ENCODE results near the gene OSBPL8.
"Not testable (repeated sequence)": the region's sequence is repeated elsewhere in the genome, so short reads cannot be mapped to it uniquely, and the experiment has no call there.

Gene OSBPL8

DNA sequence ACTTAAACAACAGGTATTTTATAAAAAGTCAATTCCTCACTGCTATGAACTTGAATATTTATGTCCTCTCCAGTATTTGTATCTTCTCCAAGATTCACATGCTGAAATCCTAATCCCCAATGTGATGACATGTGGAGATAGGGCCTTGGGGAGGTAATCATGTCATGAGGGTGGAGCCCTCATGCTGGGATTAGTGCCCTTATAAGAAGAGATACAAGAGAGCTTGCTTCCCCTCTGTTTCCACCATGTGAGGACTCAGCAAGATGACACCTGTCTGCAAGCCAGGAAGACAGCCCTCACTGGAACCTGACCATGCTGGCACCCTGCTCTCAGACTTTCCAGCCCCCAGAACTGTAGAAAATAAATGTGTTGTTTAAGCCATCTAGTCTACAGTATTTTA is 36.2 kb downstream of the OSBPL8 start:
- DNase-seq: no peak

GRCh38 chr12:76520348-76520747 is 39.2 kb downstream of the OSBPL8 start:
- DNase-seq: no peak

GRCh38 chr12:76519538-76519937 is 40.0 kb downstream of the OSBPL8 start:
- peak; percentile 96 for DNase-seq

DNA sequence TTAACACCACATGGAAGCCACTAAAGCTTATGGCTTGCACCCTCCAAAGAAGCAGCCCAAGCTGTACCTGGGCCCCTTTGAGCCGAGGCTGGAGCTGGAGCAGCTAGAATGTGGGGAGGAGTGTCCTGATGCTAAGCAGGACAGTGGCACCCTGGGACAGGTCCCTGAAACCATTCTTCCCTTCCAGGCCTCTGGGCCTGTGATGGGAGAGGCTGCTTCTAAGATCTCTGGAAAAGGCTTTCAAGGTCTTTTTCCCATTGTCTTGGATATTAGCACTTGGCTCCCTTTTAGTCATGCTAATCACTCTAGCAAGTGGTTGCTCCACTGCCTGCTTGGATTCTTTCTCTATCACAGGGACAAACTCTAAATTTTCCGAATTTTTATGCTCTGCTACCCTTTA is 40.9 kb downstream of the OSBPL8 start:
- no peak for DNase-seq

GRCh38 chr12:76515271-76515670 is 44.3 kb downstream of the OSBPL8 start:
- DNase-seq: no peak

- peak; percentile 33 for DNase-seq
These were observed 48.4 kb downstream of the OSBPL8 start for GRCh38 chr12:76511116-76511716.

DNA sequence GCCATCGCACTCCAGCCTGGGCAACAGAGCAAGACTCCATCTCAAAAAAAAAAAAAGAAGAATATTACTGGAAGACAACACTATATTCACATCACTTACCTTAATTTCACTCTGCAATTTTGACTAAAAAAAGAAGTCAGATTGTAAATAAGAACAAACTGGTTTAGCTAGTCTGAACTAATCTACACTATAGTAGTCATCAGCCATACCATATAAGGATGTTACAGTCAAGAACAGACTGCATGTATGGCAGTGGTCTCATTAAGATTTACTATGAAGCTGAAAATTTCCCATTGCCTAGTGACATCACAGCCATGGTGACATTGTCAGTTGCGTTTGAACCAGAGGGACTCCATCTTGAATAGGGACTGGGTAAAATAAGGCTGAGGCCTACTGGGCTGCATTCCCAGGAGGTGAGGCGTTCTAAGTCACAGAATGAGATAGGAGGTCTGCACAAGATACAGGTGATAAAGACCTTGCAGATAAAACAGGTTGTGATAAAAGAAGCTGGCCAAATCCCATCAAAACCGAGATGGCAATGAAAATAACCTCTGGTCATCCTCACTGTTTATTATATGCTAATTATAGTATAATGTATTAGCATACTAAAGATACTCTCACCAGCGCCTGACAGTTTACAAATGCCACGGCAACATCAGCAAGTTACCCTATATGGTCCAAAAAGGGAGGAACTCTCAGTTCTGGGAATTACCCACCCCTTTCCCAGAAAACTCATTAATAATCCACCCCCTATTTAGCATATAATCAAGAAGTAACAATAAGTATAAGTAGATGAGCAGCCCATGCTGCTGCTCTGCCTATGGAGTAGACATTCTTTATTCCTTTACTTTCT is 51.2 kb downstream of the OSBPL8 start:
- no peak for DNase-seq

GRCh38 chr12:76506149-76506548 is 53.4 kb downstream of the OSBPL8 start:
- DNase-seq: no peak

DNA sequence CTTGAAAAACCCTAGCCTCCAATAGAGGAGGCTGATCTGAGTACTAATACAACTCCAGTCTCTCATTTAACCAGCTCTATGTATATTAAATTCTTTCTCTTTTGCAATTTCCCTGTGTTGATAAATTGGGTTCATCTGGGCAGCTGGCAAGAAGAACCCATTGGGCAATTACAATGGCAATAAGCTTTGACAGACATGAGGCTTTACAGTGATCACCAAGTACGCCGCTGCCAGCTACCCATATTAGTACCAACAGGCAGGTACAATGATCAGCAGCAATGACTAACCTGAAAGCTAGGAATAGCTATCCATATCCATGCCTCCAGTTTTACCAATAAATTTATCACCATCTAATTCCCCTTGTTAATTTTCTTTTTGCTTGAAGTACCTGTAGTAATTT is 54.5 kb downstream of the OSBPL8 start:
- DNase-seq: no peak

GRCh38 chr12:76504606-76505005 is 55.0 kb downstream of the OSBPL8 start:
- DNase-seq: no peak

DNA sequence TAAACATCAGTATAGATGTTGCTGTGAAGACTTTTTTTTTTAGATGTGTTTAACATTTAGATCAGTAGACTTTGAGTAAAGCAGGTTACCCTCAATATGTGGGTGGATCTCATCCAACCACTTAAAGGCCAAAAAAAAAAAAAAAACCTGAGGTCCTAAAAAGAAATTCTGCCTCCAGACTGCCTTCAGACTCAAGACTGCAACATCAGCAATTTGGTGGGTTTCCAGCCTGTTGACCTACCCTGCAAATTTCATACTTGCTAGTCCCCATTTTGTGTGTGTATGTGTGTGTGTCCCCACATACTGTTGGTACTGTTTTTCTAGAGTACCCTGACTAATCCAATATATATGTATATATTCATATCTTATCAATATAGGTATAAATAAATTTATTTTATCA is 55.6 kb downstream of the OSBPL8 start:
- no peak for DNase-seq

GRCh38 chr12:76501390-76501789 is 58.2 kb downstream of the OSBPL8 start:
- no peak for DNase-seq

- DNase-seq: not testable (repeated sequence)
These were observed 60.4 kb downstream of the OSBPL8 start for GRCh38 chr12:76499136-76499535.

DNA sequence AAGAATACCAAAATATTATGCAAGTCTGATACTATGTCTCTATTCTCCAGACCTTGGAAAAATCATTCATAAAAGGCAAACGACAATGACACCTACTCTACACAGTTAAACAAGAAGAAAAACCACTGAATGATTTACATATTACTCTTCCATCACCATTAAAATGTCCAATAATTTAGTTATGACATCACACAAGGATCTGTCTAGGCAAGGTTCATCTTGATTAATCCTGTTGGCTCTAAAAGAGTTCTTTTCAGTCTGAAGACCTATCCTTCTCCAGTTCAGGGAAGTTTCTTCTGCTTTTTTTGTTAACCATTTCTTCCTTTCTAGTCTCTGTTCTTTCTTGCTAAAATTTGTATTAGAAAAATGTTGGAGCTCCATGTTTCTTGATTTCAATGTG is 64.0 kb downstream of the OSBPL8 start:
- DNase-seq: no peak

- DNase-seq: no peak
These were observed 68.3 kb downstream of the OSBPL8 start for GRCh38 chr12:76491292-76491691.

DNA sequence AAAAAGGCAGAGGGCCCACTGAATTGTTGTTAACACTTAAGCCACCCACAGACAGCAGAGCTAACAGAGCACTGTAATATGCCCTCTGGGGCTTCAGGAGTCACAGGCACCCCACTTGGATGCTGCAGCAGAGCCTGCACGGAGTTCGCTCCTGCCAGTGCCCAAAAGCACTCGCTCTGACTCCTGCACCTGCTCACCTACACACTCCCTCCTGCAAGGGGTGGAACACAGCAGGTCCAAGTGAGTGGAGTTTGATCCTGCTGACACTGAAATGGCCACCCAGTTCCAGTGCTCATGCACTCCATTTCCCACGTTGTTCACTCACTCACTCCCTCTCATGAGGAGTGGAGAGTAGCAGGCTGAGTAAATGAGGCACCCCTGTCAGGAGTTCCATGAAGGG is 68.8 kb downstream of the OSBPL8 start:
- DNase-seq: no peak

DNA sequence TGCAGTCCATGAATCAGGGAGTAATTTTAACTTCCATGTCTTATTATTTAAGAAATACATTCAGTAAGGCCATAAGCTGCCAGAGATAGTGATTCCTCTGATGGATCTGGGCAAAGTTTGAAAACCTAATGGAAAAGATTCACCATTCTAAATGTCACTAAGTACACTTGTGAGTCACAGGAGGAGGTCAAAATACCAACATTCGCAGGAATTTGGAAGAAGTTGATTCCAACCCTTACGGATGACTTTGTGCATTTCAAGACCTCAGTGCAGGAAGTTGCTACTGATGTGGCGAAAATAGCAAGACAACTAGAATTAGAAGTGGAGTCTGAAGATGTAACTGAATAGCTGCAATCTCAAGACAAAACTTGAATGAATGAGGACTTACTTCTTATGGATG is 69.8 kb downstream of the OSBPL8 start:
- DNase-seq: no peak

DNA sequence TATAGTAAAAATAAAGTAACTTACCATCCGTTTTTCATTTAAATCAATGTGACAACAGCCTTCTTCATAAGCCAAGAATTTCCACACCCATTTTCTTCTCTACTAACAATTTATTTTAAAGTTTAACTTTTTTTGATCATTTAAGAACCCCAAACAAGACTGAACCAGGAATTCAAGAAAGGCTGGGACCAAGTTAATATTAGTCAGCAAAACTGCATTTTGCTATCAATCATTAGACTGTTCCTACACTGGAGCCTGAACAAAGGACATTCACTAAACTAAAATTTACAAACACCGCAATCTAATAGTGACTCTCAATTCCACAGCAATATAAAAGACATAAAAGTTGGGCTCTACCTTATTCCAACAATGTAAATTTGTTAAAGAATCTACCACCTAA is 73.6 kb downstream of the OSBPL8 start:
- no peak for DNase-seq

GRCh38 chr12:76480796-76481195 is 78.8 kb downstream of the OSBPL8 start:
- DNase-seq: peak; percentile 30

- no peak for DNase-seq
These were observed 81.5 kb downstream of the OSBPL8 start for GRCh38 chr12:76478045-76478444.

DNA sequence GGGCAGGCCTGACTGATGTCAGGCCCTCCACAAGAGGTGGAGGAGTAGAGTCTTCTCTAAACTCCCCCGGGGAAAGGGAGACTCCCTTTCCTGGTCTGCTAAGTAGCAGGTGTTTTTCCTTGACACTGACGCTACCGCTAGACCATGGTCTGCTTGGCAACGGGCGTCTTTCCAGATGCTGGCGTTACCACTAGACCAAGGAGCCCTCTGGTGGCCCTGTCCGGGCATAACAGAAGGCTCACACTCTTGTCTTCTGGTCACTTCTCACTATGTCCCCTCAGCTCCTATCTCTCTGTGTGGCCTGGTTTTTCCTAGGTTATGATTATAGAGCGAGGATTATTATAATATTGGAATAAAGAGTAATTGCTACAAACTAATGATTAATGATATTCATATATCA is 86.7 kb downstream of the OSBPL8 start:
- not testable (repeated sequence) for DNase-seq

DNA sequence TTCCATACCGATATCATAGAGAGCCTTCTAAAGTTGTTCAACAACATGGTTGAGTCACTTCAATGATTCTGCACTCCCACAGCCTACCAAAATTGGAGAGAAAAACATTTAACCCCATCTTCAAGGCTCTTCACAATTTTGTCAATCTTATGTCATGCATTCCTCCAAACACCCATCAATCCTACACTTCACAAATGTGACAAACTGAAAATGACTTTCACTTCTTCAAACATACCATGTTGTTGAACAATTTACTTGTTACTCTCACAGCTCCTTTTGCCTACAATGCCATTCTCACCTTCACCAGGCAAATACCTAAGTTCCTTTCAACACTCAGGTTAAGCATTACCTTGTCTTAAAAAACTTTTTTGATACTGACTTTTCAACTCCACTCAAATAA is 88.0 kb downstream of the OSBPL8 start:
- no peak for DNase-seq

DNA sequence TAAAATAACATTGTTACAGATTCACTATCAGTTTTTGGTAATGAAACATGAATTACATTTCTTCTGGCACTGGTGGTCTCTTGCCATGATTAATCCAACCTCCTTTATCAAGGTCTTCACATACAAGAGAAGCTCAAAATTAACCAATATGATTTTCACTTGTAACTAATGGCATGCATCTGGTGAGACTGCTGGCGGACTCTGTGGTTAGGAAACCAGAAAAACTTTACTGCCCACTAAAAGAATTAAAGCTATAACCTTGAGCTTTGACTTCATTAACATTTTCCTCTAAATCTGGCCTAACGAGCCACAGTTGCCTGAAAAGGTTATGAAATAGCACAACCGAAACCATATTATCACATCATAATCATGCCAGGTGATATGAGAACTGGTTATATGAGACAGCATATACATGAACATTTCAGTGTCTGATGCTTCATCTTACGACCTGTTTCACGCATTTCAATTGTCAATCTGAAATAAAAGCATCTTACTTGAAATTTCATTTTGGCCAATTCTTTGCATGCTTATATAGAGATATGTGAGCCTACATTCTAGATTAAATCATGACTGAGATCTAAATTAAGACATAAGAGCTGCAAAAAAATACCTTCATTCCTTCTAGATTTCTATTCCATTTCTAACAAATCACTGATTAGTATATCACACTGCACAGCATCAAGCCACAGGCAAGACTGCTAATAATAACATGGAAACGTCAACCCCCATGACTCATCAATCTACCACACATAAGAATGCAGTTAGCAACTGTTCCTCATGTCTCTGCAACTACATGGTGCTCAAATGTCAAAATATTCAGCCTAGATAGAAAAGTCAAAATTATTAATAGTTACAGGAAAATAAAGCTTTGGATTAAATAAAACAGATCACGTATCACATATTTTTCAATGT is 89.3 kb downstream of the OSBPL8 start:
- DNase-seq: no peak

All from GF-D8 (cell line).